Measurements from ENCODE around the gene GSDME. TPM values are rescaled to one million over a fixed set of nuclear protein-coding genes. Genes with fewer than 3 reads are reported as not detected.

GSDME gene
- total and polyA plus RNA-seq, 10 of the 15 experiments (the other 5 are each of a cell fraction or from before 2014, with no cell fraction given) = 23.7 to 245 (median 128) TPM

DNA sequence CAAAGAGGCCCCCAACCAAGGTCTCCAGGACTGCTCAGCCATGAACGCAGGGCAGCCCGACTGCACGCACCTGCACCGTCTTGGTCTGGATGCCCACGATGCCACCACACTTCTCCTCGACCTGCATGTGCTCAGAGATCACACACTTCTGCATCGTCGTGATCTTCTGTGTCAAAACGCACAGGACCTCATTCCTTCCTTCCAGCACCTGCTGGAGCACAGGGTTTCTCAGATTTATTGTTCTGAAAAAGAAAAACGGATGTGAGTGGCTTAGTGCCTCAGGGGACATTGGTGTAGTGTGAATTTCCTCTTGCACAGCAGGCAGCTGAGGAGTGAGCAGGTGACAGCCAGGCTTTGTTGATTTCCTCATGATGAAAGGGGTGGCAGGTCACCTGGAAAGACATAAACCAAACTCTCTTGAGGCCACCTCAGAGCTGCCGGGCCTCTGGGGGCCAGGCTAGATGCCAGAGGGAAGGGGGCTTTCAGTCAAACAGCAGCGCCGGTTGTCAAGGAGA lies 38.2 kb downstream of the GSDME start (continued):
- TF ChIP-seq, protein P1, sequence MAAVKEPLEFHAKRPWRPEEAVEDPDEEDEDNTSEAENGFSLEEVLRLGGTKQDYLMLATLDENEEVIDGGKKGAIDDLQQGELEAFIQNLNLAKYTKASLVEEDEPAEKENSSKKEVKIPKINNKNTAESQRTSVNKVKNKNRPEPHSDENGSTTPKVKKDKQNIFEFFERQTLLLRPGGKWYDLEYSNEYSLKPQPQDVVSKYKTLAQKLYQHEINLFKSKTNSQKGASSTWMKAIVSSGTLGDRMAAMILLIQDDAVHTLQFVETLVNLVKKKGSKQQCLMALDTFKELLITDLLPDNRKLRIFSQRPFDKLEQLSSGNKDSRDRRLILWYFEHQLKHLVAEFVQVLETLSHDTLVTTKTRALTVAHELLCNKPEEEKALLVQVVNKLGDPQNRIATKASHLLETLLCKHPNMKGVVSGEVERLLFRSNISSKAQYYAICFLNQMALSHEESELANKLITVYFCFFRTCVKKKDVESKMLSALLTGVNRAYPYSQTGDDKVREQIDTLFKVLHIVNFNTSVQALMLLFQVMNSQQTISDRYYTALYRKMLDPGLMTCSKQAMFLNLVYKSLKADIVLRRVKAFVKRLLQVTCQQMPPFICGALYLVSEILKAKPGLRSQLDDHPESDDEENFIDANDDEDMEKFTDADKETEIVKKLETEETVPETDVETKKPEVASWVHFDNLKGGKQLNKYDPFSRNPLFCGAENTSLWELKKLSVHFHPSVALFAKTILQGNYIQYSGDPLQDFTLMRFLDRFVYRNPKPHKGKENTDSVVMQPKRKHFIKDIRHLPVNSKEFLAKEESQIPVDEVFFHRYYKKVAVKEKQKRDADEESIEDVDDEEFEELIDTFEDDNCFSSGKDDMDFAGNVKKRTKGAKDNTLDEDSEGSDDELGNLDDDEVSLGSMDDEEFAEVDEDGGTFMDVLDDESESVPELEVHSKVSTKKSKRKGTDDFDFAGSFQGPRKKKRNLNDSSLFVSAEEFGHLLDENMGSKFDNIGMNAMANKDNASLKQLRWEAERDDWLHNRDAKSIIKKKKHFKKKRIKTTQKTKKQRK (IDR thresholded peaks at IDR 0.05; ENCODE audit: low read depth, low read length) = no peak
- TF ChIP-seq ZNF384 (IDR thresholded peaks at IDR 0.05; ENCODE audit: borderline replicate concordance, low read depth, low read length) (no peak), ETV6 (conservative IDR thresholded peaks at IDR 0.05 in 1 of 2, IDR thresholded peaks at IDR 0.05 in 1 of 2; ENCODE audit: borderline replicate concordance in 1 of 2, low read depth in 1 of 2) (peak in 1 of 2 experiments; percentile 61; a peak in 2 of 4 replicates), BCL11A (IDR thresholded peaks at IDR 0.05; ENCODE audit: low read depth, low read length) (peak; percentile 47; the same call in 1 of the 2 replicates), SRF (IDR thresholded peaks at IDR 0.05; ENCODE audit: low read depth in 2 of 2, low read length in 2 of 2) (no peak), POLR2A (IDR thresholded peaks at IDR 0.05; ENCODE audit: low read depth, low read length) (peak; percentile 65), CHD4 (IDR thresholded peaks at IDR 0.05) (no peak), ASH2L (IDR thresholded peaks at IDR 0.05; ENCODE audit: borderline replicate concordance, low read depth) (no peak), EED (IDR thresholded peaks at IDR 0.05; ENCODE audit: low read depth) (peak; percentile 84), STAT1 (conservative IDR thresholded peaks at IDR 0.05) (no peak), TARDBP (IDR thresholded peaks at IDR 0.05; ENCODE audit: borderline replicate concordance) (0 out of 2 replicates have a peak, but pooled peaks have one; percentile 29), SMAD5 (IDR thresholded peaks at IDR 0.05; ENCODE audit: low read depth) (no peak), SMAD1 (IDR thresholded peaks at IDR 0.05; ENCODE audit: low read depth, partially characterized antibody) (no peak), TBL1XR1 (IDR thresholded peaks at IDR 0.05; ENCODE audit: low read depth, low read length) (no peak; the same call in 1 of the 2 replicates)
- TF ChIP-seq, protein P2, sequence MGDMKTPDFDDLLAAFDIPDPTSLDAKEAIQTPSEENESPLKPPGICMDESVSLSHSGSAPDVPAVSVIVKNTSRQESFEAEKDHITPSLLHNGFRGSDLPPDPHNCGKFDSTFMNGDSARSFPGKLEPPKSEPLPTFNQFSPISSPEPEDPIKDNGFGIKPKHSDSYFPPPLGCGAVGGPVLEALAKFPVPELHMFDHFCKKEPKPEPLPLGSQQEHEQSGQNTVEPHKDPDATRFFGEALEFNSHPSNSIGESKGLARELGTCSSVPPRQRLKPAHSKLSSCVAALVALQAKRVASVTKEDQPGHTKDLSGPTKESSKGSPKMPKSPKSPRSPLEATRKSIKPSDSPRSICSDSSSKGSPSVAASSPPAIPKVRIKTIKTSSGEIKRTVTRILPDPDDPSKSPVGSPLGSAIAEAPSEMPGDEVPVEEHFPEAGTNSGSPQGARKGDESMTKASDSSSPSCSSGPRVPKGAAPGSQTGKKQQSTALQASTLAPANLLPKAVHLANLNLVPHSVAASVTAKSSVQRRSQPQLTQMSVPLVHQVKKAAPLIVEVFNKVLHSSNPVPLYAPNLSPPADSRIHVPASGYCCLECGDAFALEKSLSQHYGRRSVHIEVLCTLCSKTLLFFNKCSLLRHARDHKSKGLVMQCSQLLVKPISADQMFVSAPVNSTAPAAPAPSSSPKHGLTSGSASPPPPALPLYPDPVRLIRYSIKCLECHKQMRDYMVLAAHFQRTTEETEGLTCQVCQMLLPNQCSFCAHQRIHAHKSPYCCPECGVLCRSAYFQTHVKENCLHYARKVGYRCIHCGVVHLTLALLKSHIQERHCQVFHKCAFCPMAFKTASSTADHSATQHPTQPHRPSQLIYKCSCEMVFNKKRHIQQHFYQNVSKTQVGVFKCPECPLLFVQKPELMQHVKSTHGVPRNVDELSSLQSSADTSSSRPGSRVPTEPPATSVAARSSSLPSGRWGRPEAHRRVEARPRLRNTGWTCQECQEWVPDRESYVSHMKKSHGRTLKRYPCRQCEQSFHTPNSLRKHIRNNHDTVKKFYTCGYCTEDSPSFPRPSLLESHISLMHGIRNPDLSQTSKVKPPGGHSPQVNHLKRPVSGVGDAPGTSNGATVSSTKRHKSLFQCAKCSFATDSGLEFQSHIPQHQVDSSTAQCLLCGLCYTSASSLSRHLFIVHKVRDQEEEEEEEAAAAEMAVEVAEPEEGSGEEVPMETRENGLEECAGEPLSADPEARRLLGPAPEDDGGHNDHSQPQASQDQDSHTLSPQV (IDR thresholded peaks at IDR 0.05) = no peak
- TF ChIP-seq, protein P3, sequence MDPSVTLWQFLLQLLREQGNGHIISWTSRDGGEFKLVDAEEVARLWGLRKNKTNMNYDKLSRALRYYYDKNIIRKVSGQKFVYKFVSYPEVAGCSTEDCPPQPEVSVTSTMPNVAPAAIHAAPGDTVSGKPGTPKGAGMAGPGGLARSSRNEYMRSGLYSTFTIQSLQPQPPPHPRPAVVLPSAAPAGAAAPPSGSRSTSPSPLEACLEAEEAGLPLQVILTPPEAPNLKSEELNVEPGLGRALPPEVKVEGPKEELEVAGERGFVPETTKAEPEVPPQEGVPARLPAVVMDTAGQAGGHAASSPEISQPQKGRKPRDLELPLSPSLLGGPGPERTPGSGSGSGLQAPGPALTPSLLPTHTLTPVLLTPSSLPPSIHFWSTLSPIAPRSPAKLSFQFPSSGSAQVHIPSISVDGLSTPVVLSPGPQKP (IDR thresholded peaks at IDR 0.05; ENCODE audit: low read depth, low read length) = no peak
- TF ChIP-seq, protein P4, sequence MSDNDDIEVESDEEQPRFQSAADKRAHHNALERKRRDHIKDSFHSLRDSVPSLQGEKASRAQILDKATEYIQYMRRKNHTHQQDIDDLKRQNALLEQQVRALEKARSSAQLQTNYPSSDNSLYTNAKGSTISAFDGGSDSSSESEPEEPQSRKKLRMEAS (IDR thresholded peaks at IDR 0.05; ENCODE audit: low read depth, low read length) = no peak
- TF ChIP-seq, protein P5, sequence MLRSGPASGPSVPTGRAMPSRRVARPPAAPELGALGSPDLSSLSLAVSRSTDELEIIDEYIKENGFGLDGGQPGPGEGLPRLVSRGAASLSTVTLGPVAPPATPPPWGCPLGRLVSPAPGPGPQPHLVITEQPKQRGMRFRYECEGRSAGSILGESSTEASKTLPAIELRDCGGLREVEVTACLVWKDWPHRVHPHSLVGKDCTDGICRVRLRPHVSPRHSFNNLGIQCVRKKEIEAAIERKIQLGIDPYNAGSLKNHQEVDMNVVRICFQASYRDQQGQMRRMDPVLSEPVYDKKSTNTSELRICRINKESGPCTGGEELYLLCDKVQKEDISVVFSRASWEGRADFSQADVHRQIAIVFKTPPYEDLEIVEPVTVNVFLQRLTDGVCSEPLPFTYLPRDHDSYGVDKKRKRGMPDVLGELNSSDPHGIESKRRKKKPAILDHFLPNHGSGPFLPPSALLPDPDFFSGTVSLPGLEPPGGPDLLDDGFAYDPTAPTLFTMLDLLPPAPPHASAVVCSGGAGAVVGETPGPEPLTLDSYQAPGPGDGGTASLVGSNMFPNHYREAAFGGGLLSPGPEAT (IDR thresholded peaks at IDR 0.05; ENCODE audit: low read depth) = peak; percentile 48; the same call in 1 of the 2 replicates
